Hypothalamus (tissue), 51 donors: ENCODE data around the gene SORCS1.
"Not testable (repeated sequence)": the region's sequence is repeated elsewhere in the genome, so short reads cannot be mapped to it uniquely, and the experiment has no call there.

Source experiments
- DNase-seq, 51 donors: peaks; one replicate each; lab custom pipeline; 2025; lab: John Stamatoyannopoulos, UW

Gene SORCS1

GRCh38 chr10:107056182-107056581 lies 108.3 kb downstream of the SORCS1 start:
- DNase-seq = no peak

- no peak for DNase-seq
Observed at GRCh38 chr10:107054469-107055156, 109.9 kb downstream of the SORCS1 start.

- no peak for DNase-seq
Observed at GRCh38 chr10:107051769-107052168, 112.7 kb downstream of the SORCS1 start.

GRCh38 chr10:107043461-107043860 lies 121.0 kb downstream of the SORCS1 start:
- no peak for DNase-seq

- no peak for DNase-seq
Observed at GRCh38 chr10:107037192-107038122, 127.0 kb downstream of the SORCS1 start.

- DNase-seq = no peak
Observed at GRCh38 chr10:107033799-107034422, 130.6 kb downstream of the SORCS1 start.

GRCh38 chr10:107032700-107033401 lies 131.7 kb downstream of the SORCS1 start:
- DNase-seq = no peak

- DNase-seq = no peak
Observed at GRCh38 chr10:107031931-107032699, 132.4 kb downstream of the SORCS1 start.

GRCh38 chr10:107028236-107028635 lies 136.3 kb downstream of the SORCS1 start:
- DNase-seq = no peak

- no peak for DNase-seq
Observed at GRCh38 chr10:107025676-107026075, 138.8 kb downstream of the SORCS1 start.

GRCh38 chr10:107024033-107024432 lies 140.5 kb downstream of the SORCS1 start:
- DNase-seq = not testable (repeated sequence)

GRCh38 chr10:107022600-107023354 lies 141.7 kb downstream of the SORCS1 start:
- DNase-seq = no peak

GRCh38 chr10:107019154-107019553 lies 145.4 kb downstream of the SORCS1 start:
- DNase-seq = no peak

GRCh38 chr10:107013258-107014006 lies 151.1 kb downstream of the SORCS1 start:
- no peak for DNase-seq

- no peak for DNase-seq
Observed at GRCh38 chr10:107011992-107012391, 152.5 kb downstream of the SORCS1 start.

- DNase-seq = no peak
Observed at GRCh38 chr10:107011105-107011504, 153.4 kb downstream of the SORCS1 start.

- no peak for DNase-seq
Observed at GRCh38 chr10:107010531-107010930, 154.0 kb downstream of the SORCS1 start.

GRCh38 chr10:107004362-107004761 lies 160.1 kb downstream of the SORCS1 start:
- no peak for DNase-seq
